Body of pancreas (tissue), 4 donors: ENCODE results near the gene DNAH11. TPM values are rescaled to one million over a fixed set of nuclear protein-coding genes. Genes with fewer than 3 reads are reported as not detected.
"Not testable (repeated sequence)": the region's sequence is repeated elsewhere in the genome, so short reads cannot be mapped to it uniquely, and the experiment has no call there.

Source experiments
- ATAC-seq: fragments of 150-250 bp; one replicate; pipeline ENCODE4 v1.9.1; 2016
- DNase-seq, 4 donors: peaks; one replicate each; pipeline ENCODE4 v3.0.0-alpha.2; 2019
- H3K27ac ChIP-seq, 4 donors: fragments of 200-600 bp; sonication (generic); 1 replicate in 3 of 4; 2 replicates in 1 of 4; pipeline versions ENCODE4 v1.5.1 to v1.6.1; 2016 to 2019; ENCODE audit warnings: mild to moderate bottlenecking in 1 of 4, mixed read lengths in 1 of 4, moderate library complexity in 1 of 4
- H3K27me3 ChIP-seq, 2 donors: fragments of 200-600 bp; sonication (generic); one replicate each; pipeline ENCODE4 v1.6.0; 2016; ENCODE audit warnings: mild to moderate bottlenecking in 1 of 2
- H3K36me3 ChIP-seq, 2 donors: fragments of 200-600 bp; sonication (generic); replicated peaks in 1 of 2; 2 replicates each; pipeline ENCODE4 v1.5.1; 2016; ENCODE audit warnings: low read depth in 2 of 2; ENCODE audit not compliant: insufficient read depth in 1 of 2
- H3K4me1 ChIP-seq: fragments of 200-600 bp; sonication (generic); one replicate; pipeline ENCODE4 v1.6.0; 2016
- H3K4me3 ChIP-seq, 2 donors: fragments of 200-600 bp; sonication (generic); 1 replicate in 1 of 2; 2 replicates in 1 of 2; pipeline ENCODE4 v1.5.1; 2016 to 2019
- H3K9me3 ChIP-seq, 3 donors: fragments of 200-600 bp; sonication (generic); 1 replicate in 2 of 3; 2 replicates in 1 of 3; pipeline ENCODE4 v1.5.1; 2016
- CTCF ChIP-seq, 7 experiments: fragments of 450-650 bp in 4 of 7; fragments of 200-600 bp in 3 of 7; sonication (generic) in 3 of 7; IDR thresholded peaks; one replicate each; pipeline ENCODE4 v1.5.1; 2016 to 2019; ENCODE audit warnings: antibody characterized with exemption in 7 of 7
- POLR2A ChIP-seq, 3 donors: fragments of 450-650 bp; IDR thresholded peaks; one replicate each; pipeline ENCODE4 v1.6.1; 2016; ENCODE audit warnings: antibody characterized with exemption in 3 of 3, mild to moderate bottlenecking in 2 of 3
- WGBS, 2 donors: methylation state at CpG; one replicate each; pipeline ENCODE4 v1.1.5; 2017; 5-methylcytosine and 5-hydroxymethylcytosine counted together
- intact Hi-C: fragments of 100-400 bp; cut with DNase I; formaldehyde crosslinking; loops from one replicate; pipeline ENCODE4 v1.15.1; 2023
- total RNA-seq, 2 donors: library from RNA; depleted of rRNA; stranded (reverse); fragments of >200 nt; gene quantifications; one replicate each; pipeline ENCODE4 v1.1.0, GENCODE V29; 2016

Gene DNAH11
- total RNA-seq, 2 donors from 2014 or later: 0.52 to 0.99 TPM

DNA sequence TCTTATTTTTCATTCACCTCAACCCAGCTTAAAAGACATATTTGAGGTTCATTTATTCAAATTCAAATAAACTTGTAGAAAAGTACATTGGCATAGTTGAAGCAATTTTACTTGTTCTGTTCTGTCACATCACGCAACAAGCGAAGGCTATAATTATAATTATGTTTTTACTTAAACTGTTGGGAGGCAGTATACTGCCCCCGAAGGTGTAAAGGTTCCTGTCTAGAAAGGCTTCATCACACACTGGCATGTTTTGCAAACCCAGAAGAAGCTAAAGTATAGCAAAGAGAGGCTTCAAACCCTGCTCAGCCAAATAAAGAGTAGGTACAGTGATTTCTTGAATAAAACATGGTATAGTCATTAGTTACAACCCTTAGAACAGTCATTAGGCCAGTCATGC is 340.2 kb downstream of the DNAH11 start:
- DNase-seq: no peak
- no peaks in the 10 kb centered on the region for H3K27me3 ChIP-seq
- ATAC-seq: no peak
- no peaks in the 10 kb centered on the region for H3K4me1 ChIP-seq
- H3K9me3 ChIP-seq: no peaks in the 10 kb centered on the region
- no peak overlapping the region for H3K4me3 ChIP-seq
- H3K27ac ChIP-seq: no peak overlapping the region
- WGBS, 2 donors: 94 to 97% methylated on average over 3 of the region's 3 CpGs
- intact Hi-C loops: no loop called here
- no peaks in the 10 kb centered on the region for H3K36me3 ChIP-seq
- no peak for TF ChIP-seq POLR2A (IDR thresholded peaks at IDR 0.05)
- no peak for TF ChIP-seq CTCF (IDR thresholded peaks at IDR 0.05)

DNA sequence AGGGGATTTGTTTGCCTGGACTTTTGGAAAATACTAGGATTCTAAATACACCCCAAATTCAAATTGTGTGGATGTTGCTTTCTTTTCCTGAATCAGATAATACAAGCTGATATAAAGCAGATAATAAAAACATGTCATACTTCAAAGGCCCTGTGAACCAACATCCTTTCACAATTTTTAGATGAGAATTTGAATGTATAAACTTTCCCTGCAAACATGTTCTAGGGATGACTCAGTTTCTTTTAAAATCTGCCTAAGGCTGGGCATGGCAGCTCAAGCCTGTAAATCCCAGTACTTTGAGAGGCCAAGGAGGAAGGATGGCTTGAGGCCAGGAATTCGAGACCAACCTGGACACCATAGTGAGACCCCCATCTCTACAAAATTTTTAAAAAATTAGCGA is 340.7 kb downstream of the DNAH11 start:
- ATAC-seq, H3K36me3 ChIP-seq, H3K9me3 ChIP-seq, H3K27me3 ChIP-seq, H3K27ac ChIP-seq, intact Hi-C loops, H3K4me1 ChIP-seq, H3K4me3 ChIP-seq, DNase-seq: not testable (repeated sequence)
- WGBS, 2 donors: 96 to 97% methylated on average over 2 of the region's 2 CpGs

DNA sequence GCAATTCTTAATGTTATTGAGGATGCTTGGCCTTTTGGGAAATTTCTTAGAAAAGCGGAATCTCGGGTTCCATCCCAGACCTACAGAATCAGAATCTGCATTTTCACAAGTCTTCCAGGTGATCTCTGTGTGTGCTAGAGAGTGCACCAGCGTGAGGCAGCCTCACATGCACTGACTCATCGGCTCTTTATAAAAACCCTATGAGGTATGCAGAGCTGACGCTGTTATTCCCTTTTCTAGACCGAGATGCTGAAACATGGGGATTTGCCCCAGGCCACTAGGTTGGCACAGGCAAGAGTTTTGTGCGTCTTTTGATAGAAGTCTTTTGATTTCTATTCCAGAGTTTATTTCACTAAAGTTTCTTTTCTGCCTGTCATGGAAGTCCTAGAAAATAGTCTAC is 341.7 kb downstream of the DNAH11 start:
- no peak overlapping the region for H3K4me3 ChIP-seq
- intact Hi-C loops: no loop called here
- ATAC-seq: no peak
- WGBS, 2 donors: 93 to 94% methylated on average over 7 of the region's 7 CpGs
- no peaks in the 10 kb centered on the region for H3K4me1 ChIP-seq
- no peaks in the 10 kb centered on the region for H3K36me3 ChIP-seq
- H3K27ac ChIP-seq: no peak overlapping the region
- H3K9me3 ChIP-seq: no peaks in the 10 kb centered on the region
- TF ChIP-seq POLR2A (IDR thresholded peaks at IDR 0.05) (no peak), CTCF (IDR thresholded peaks at IDR 0.05) (no peak)
- H3K27me3 ChIP-seq: no peaks in the 10 kb centered on the region
- no peak for DNase-seq

- ATAC-seq: no peak
- WGBS, 2 donors: 48 to 53% methylated on average over 4 of the region's 4 CpGs
These were observed 343.6 kb downstream of the DNAH11 start for GRCh38 chr7:21886396-21886795.

DNA sequence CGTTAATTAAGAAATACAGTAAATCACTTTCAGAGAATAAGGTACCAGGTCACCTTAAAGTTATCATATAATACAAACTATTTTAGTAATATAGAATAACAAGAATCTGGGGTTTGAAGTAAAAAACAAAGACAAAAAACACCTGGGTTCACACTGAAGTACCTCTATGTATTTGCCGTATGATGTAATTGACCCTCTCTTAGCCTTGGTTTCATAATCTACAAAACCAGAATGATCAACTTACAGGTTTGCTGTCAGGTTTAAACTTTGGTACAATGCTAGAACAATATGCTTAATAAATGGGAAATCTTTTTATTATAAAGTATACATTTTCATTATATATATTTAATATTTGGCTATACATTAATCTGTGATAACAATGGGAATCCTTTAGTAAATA is 344.5 kb downstream of the DNAH11 start:
- no peaks in the 10 kb centered on the region for H3K4me1 ChIP-seq
- H3K27ac ChIP-seq: no peak overlapping the region
- no peaks in the 10 kb centered on the region for H3K9me3 ChIP-seq
- WGBS, 2 donors: 87 to 89% methylated on average over 2 of the region's 2 CpGs
- H3K36me3 ChIP-seq: no peaks in the 10 kb centered on the region
- ATAC-seq: no peak
- H3K4me3 ChIP-seq: no peak overlapping the region
- DNase-seq: no peak
- no peak for TF ChIP-seq POLR2A (IDR thresholded peaks at IDR 0.05)
- no peak for TF ChIP-seq CTCF (IDR thresholded peaks at IDR 0.05)
- intact Hi-C loops: no loop called here
- no peaks in the 10 kb centered on the region for H3K27me3 ChIP-seq

More at GRCh38 chr7:21886396-21886795, 343.6 kb downstream of the DNAH11 start:
- no peak overlapping the region for H3K27ac ChIP-seq
- TF ChIP-seq CTCF (IDR thresholded peaks at IDR 0.05): no peak
- no peak for TF ChIP-seq POLR2A (IDR thresholded peaks at IDR 0.05)
- no peak for DNase-seq
- no peaks in the 10 kb centered on the region for H3K27me3 ChIP-seq
- no peak overlapping the region for H3K4me3 ChIP-seq
- H3K36me3 ChIP-seq: no peaks in the 10 kb centered on the region
- no peaks in the 10 kb centered on the region for H3K4me1 ChIP-seq
- H3K9me3 ChIP-seq: no peaks in the 10 kb centered on the region
- intact Hi-C loops: no loop called here
